Measurements from ENCODE around the gene BPIFB3.
"Not testable (repeated sequence)": the region's sequence is repeated elsewhere in the genome, so short reads cannot be mapped to it uniquely, and the experiment has no call there.

Gene BPIFB3

DNA sequence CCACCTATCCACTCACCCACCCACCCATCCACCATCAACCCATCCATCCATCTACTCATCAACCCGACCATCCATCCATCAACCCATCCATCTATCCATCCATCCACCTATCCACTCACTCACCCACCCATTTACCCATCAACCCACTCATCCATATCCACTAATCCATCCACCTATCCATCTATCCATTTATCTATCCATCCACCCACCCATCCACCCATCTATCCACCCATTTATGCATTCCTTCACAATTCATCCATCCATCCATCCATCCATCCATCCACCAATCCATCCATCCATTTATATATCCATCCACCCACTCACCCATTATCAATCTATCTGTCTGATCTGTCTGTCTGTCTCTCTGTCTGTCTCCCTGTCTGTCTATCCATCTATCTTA is 39.9 kb downstream of the BPIFB3 start:
- TF ChIP-seq ZFX (IDR thresholded peaks at IDR 0.05) = no peak
- TF ChIP-seq, protein P1, sequence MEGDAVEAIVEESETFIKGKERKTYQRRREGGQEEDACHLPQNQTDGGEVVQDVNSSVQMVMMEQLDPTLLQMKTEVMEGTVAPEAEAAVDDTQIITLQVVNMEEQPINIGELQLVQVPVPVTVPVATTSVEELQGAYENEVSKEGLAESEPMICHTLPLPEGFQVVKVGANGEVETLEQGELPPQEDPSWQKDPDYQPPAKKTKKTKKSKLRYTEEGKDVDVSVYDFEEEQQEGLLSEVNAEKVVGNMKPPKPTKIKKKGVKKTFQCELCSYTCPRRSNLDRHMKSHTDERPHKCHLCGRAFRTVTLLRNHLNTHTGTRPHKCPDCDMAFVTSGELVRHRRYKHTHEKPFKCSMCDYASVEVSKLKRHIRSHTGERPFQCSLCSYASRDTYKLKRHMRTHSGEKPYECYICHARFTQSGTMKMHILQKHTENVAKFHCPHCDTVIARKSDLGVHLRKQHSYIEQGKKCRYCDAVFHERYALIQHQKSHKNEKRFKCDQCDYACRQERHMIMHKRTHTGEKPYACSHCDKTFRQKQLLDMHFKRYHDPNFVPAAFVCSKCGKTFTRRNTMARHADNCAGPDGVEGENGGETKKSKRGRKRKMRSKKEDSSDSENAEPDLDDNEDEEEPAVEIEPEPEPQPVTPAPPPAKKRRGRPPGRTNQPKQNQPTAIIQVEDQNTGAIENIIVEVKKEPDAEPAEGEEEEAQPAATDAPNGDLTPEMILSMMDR (conservative IDR thresholded peaks at IDR 0.05) = no peak
- H3K27ac ChIP-seq = no peak overlapping the region

DNA sequence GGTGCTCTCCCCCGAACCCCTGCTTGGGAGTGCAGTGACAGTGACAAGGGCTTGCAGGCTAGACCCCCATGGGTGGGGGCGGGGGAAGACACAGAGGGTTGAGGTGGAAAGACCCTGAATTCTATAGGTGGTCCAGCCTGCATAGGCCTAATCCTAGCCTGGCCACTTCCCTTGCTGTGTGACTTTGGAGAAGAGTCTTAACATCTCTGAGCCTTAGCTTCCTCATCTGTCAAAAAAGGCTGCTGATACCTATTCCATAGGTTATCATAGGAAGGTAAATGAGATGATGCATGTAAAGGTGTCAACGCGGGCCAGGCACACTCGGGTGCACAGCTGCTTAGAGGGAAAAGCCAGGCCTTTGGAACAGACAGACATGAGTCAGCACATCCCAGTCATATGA is 41.5 kb downstream of the BPIFB3 start:
- TF ChIP-seq ZFX (IDR thresholded peaks at IDR 0.05) = no peak
- TF ChIP-seq, protein P1 (conservative IDR thresholded peaks at IDR 0.05) = no peak
- no peak overlapping the region for H3K27ac ChIP-seq

DNA sequence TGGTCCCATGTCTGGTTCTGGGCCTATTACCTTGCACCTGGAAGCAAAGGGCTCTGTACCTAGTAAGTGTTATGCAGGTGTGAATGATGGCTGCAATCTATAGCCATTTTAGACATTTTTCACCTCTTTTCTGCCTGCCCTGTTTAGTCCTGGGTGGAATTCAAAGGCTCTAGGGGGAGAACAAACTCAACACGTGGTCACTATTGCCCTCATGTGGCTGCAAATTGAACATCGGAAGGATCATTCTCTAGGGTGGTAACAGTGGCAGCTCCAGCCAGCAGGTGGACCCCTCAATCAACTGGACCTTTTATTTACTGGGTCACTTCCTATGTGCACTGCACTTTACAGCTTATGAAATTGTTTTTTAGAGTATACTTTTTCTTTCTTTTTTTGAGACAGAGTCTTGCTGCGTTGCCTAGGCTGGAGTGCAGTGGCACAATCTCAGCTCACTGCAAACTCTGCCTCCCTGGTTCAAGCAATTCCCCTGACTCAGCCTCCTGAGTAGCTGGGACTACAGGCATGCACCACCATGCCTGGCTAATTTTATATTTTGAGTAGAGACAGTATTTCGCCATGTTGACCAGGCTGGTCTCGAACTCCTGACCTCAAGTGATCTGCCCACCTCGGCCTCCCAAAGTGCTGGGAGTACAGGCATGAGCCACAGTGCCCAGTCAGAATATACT is 42.3 kb downstream of the BPIFB3 start:
- TF ChIP-seq, protein P1 (conservative IDR thresholded peaks at IDR 0.05) = peak; percentile 97

DNA sequence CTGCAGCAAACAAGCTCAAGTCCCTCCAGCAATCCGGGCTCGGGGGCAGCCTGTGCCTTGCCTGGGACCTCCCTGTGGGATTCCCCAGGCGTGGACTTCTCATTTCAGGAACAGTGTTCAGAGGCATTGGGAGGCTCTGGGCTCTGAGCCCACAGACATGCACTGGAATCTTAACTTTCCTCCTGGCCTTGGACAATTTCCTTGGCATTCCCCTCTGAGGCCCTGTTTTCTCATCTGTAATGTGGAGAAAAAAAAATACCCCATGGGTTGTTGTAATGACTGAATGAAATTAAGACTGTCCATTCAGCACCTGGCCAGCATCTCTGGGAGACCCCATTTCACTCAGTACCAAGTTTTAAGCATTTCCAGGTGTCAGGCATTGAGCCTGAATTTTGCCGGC is 43.3 kb downstream of the BPIFB3 start:
- no peak overlapping the region for H3K27ac ChIP-seq
- TF ChIP-seq ZFX (IDR thresholded peaks at IDR 0.05) = no peak
- TF ChIP-seq, protein P1 (conservative IDR thresholded peaks at IDR 0.05) = no peak

More for the DNA sequence above, 42.3 kb downstream of the BPIFB3 start:
- not testable (repeated sequence) for H3K27ac ChIP-seq

DNA sequence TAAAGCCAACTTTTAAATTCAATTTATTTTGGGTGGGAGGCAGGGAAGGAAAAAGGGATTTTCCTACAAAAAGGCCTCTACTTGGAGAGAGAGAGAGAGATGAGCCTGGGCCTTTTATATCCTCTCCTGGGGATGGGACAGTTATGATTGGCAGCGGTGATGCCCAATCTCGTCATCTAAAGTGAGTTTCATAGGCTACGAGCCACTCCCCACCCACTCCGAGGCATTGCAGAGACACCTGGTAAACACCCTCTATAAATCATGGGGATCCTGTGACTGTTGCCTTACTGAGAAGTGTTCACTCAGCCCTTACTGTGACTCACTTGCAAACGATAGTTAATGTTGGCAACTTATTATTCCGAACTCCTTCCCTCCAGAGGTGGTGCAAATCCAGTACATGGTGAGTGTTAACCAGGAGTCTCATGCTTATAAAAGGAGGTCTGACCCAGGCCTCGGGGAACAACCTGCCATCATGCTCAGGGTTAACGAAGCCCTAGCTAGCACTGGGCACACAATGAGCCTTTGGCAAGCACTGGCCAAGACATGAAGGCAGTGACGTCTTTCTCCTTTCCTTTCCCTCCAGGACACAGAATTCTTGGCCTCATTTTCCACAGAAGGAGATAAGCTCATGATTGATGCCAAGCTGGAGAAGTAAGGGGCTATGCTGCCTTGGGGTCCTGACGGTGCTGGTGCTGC is 46.3 kb downstream of the BPIFB3 start:
- H3K27ac ChIP-seq = no peak overlapping the region
- TF ChIP-seq, protein P1 (conservative IDR thresholded peaks at IDR 0.05) = no peak
- no peak for TF ChIP-seq ZFX (IDR thresholded peaks at IDR 0.05)

DNA sequence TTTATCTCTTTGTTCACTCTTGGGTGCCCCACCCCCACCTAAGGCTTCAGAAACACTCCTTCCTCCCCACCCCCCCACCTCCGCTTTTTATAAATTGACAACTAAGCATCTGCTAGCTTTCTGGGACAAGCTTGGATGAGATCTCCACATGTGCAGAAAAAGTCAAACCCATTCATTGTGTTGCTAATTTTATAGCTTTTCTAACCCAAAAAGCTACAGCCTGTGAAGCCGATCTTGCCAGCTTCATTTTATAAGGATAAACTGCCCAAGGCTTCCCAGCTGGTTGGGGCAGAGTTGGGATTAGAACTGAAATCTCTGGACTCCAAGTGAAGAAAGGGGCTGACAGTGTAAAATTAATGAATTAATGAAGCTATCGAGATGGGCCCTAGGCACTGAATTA is 49.9 kb downstream of the BPIFB3 start:
- TF ChIP-seq ZFX (IDR thresholded peaks at IDR 0.05) = no peak
- TF ChIP-seq, protein P1 (conservative IDR thresholded peaks at IDR 0.05) = no peak

DNA sequence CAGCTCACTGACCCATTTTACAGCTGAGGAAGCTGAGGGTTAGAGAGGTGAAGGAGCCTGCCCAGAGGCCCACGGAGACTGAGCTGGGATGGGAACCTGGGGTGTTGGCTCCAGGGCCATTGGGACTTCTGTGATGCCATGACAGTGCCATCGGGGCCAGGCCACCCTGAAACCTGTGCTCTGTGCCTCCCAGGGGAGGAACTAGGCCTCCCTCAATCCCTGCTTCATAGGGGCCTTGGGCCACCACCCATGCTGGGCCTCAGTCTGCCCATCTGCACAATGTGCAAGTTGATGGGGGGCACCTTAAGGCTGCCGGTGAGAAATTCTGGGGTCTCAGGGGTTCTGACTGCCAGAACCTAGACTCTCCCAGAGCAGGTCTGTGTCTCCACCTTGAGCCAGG is 50.6 kb downstream of the BPIFB3 start:
- TF ChIP-seq, protein P1 (conservative IDR thresholded peaks at IDR 0.05) = no peak
- no peak for TF ChIP-seq ZFX (IDR thresholded peaks at IDR 0.05)
- no peak overlapping the region for H3K27ac ChIP-seq

More for the DNA sequence above, 49.9 kb downstream of the BPIFB3 start:
- H3K27ac ChIP-seq = no peak overlapping the region
